ENCODE results near the gene APOD.
"Not testable (repeated sequence)": the region's sequence is repeated elsewhere in the genome, so short reads cannot be mapped to it uniquely, and the experiment has no call there.

APOD gene

DNA sequence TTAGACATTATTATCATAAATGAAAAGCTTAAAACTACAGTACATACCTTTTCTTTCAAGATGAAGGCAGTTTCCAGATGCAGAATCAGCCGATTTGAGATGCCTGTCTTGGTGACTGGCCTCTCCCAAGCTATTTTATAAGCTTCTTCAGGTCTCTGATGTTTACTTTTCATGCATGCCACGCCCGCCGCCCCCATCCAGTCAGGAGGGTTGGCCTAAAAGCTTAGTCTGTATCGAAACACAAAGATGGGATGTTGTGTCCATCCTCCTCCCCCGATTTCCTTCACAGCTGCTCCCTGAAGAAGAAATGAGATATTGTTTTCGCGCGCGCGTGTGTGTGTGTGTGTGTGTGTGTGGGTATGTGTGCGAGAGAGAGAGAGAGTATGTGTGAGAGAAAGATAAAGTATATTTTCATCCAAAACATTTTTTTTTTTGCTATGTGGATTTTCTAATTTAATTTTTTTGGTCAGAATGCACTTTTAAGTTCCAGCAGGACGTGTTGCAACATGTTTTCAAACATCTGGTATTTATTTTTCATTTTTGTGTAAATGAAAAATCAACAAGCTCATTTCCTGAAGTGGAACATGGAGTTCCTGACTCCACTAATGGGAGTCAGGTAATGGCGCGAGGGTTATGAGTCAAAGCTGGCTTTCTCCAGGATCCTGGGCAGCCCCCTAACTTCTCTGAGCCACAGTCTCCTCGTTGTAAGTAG, at the start of gene APOD:
TSS of gene APOD (minus strand) at position 110 of the 712 bp plus-strand sequence. CDS start 4,479 bp downstream, outside the sequence.
- peak; percentile 40 for DNase-seq (ENCODE audit: extremely low read depth, low read depth)
- TF ChIP-seq, protein P1, sequence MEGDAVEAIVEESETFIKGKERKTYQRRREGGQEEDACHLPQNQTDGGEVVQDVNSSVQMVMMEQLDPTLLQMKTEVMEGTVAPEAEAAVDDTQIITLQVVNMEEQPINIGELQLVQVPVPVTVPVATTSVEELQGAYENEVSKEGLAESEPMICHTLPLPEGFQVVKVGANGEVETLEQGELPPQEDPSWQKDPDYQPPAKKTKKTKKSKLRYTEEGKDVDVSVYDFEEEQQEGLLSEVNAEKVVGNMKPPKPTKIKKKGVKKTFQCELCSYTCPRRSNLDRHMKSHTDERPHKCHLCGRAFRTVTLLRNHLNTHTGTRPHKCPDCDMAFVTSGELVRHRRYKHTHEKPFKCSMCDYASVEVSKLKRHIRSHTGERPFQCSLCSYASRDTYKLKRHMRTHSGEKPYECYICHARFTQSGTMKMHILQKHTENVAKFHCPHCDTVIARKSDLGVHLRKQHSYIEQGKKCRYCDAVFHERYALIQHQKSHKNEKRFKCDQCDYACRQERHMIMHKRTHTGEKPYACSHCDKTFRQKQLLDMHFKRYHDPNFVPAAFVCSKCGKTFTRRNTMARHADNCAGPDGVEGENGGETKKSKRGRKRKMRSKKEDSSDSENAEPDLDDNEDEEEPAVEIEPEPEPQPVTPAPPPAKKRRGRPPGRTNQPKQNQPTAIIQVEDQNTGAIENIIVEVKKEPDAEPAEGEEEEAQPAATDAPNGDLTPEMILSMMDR (IDR thresholded peaks at IDR 0.05; ENCODE audit: low read depth, low read length), result no peak

DNA sequence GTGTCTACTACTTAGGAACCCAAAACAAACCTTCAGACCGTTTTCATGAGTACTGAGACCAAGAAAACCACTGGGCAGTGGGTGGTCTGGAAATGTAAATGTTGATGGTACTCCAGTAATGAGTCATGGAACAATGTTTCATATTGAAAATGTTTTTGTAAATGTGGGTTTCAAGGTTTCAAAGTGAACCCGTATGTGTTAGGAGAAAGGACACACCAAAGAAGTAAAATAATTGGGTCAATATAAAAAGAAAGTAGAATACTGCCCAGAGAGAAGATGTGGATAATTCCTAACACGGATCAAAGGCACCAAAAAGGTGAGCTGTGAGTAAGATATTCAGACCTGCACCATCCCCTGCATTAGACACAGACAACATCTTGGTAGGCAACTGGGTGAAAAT, 49.6 kb upstream of the APOD start:
- not testable (repeated sequence) for DNase-seq (ENCODE audit: extremely low read depth, low read depth)

DNA sequence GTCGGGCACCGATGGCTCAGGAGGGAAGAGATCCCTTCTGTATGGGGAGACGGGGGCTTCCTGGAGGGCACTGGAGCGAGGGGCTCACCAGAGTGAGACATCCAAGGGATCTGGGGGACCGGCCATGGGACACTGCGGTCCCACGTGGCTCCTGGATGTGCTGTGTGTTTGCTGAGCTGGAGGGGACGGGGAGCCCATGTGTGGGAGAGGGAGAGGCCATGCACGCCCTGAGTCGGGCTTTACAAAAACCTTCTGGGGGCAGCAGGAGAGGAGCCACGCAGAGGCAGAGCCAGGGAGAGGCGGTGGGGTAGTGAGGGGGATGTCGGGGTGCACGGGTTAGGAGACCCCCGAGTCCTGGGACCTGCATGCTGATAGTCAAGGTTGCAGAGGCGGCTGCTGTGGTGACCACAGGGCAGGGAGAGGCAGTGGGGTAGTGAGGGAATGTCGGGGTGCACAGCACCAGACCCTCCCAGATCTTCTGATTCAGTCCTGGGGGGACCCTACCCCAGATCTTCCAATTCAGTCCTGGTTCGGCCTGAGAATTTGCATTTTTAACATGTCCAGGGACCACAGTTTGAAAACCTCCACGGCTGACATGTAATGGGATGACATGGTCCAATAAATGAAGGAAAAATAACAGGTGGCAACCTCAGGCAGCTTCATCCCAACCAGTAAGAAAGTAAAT, 48.9 kb upstream of the APOD start:
- not testable (repeated sequence) for DNase-seq (ENCODE audit: extremely low read depth, low read depth)

DNA sequence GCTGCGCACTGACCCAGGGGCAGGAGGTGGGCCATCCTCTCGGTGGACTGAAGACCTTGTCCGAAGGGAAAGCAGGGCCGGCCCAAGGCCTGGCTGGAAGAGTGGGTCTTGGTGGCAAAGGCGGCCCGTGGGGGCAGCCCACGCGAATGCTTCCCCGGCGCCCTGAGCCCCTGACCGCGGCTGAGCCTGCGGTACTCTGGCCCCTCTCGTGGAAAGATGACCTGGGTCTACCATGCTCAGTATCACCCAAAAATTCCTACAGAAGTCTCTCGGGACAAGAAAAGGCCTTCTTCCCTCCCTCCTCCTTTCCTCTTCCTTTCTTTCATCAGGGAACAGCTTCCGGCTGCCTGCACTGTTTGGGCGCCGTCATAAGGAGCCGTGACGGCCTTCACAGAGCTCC, 48.3 kb upstream of the APOD start:
- DNase-seq (ENCODE audit: extremely low read depth, low read depth), result not testable (repeated sequence)

DNA sequence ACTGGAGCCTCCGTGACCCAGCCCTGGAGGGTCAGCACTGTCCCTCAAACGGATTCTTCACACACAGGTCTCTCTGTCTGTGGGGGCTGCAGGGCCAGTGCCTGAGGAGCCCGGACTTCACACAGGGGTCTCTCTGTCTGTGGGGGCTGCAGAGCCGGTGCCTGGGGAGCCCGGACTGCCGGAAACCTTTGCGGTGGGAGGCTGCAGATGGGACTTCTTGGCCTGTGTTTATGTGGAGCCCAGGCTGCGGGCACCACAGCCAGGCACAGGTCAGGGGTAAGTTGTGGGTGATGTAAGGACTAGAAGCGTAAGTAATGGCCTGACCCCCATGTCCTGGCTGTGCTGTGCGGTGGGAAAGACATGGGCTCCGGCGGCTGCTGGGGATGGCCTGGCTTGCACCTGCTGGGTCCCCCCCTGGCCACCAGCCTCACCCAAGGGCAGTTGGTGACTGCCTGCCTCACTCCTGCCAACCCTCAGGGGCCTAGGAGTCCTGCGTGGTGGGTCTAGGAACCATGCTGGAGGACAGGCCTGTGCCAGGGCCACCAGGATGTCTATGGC, 47.3 kb upstream of the APOD start:
- DNase-seq (ENCODE audit: extremely low read depth, low read depth), result not testable (repeated sequence)

DNA sequence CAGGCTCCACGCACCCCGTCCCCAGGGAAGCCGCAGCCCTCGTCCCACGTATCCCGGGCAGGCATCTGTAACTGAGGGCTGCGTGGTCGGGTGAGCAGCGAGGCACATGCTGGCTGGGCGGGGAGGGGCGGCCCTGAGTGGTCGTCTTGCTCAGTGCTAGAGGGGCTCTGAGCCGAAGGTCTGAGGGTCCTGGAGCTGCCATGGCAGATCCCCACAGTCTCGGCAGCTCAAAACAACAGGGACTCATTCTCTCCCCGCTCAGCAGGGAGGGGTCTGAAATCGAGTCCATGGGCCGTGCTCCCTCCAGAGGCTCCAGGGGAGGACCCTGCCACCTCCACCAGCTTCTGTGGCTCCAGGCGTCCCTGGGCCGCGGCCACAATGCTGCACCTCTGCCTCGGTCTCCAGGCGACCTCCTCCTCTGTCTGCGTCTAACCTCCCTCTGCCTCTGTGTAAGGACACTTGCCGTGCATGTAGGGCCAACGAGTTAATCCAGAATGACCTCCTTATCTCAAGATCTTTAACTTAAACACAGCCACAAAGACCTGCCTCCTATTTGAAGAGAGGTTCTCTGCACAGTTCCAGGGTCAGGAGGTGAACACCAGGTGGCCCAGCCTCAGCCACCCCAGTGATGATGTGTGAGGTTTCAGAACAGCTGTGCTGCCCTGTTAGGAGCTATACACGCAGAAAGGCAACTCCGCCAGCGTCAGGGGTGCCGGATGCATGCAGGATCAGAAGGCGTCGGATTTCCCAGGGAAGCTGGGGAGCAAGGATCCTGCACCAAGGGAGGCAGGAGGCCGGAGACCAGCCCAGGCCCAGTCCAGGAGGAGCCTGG, 46.6 kb upstream of the APOD start:
- not testable (repeated sequence) for DNase-seq (ENCODE audit: extremely low read depth, low read depth)

DNA sequence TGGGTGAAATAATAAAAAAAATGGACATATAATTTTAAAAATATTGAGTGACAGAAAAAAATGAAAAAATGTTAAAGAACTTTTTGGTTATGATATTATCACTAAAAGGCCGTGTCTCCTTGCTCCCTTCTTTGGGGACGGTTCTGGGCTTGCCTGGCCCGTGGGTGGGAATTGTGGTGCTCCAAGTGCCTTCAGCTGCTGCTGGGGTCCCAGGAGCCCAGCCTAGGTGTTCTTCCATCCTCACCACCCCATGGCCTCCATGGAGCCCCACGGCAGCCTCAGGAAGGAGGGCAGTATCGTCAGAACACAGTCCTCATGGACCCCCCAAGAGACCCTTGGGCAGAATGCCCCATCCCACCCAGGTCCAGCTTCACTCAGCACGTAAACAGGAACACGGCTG, 45.9 kb upstream of the APOD start:
- DNase-seq (ENCODE audit: extremely low read depth, low read depth), result not testable (repeated sequence)

DNA sequence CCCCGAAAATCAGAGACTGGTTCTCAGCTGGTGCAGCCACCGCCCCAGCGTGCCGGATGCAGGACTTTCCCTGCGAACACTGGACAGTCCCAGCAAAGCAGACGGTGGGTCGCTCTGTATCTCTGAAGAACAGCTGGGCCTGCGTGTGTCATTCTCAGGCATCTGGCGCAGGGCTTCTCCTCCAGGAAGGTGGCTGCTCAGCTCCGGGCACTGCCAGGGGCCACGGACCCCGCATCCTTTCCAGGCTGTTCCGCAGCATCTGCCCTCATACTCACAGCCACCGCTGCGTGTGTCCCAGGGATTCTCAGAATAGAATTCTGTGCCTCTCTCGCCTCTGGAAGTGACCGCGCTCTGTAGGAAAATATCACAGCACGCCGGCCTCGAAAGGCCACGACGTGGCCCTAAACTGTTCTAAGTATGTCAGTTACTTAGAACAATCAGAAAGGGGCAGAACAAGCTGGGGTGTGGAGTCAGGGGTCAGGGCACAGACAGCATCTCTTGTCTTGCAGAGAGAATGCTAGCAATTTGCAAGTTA, 44.7 kb upstream of the APOD start:
- not testable (repeated sequence) for DNase-seq (ENCODE audit: extremely low read depth, low read depth)

DNA sequence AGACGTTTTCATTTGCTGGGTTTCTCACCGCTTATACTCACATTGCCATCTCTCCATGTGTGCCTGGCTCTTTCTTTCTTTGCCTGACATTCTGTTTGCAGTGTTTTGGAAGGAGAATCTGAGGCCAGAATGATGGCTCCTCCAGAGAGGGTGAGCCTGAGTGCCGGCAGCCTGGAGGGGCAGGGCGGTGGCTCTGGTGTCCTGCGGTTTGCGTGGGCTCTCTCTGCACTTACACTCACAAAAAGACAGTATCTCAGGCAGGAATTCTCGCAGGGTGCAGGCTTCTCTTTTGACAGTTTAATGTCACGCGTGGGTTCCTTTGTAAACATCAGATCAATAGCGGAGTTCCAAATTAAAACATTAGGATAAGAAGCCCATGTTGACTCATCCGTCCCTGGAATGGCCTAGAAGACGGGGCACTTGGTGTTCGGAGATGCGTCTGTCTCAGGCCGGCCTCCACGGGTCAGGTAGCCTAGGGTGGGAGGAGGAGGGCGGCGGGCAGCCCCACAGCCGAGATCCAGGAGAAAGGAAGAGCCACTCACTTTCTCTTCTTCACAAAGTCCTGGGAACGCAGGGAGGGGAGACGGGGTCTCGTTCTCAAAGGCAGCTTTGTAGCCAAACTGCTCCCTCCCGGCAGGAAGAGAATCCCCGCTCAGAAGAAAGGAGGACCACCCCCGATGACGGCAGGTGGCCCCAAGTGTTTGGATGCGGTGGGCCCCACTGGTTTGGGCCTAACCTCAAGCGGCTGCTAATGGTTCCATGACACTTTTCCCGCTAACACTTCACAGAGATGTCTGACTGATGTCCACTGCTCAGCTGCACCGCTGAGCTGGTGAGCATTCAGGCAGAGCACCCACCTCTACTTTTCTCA, 44.0 kb upstream of the APOD start:
- not testable (repeated sequence) for DNase-seq (ENCODE audit: extremely low read depth, low read depth)

DNA sequence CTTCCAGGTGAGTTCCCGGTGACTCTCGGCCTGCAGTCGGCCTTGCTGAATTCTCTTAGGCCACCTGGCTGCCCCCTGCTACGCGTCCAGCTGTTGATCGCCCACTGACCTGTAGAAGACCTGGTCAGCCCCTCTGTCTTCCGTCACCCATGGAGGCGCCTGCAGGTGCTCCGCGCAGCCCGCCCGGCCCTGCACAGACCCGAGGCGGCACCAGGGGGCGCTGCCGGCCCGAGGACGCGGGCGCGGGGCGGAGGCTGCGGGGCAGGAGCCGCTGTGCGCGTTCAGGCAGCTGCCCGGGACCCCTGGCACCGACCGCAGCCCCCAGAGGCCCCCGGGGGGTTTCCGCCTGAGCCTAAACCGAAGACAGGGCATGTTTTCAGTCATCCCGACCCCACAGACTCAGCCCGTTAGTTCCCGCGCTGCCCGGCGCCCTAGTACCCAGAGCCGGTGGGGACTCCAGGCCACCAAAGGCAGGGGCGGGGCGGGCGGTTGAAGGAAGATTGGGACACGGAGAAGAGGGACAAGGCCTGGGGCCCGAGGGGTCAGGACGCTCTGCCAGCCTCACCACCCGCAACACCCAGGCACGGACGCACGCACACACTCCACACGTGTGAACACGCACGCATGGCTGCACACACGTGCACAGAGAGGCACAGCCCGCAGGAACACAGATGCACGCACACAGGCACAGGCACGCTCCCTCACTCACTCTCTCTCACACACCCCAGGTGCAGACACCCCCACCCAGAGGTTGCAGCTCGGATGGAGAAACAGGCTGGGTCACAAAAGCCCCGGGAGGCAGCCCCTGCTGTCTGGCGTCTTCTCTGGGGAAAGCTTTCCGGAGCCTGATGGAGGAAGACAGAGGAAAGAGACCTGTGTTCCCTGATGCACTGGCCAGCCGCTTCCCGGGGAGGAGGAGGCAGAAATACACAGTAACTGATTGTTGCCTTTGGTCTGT, 41.1 kb upstream of the APOD start:
- DNase-seq (ENCODE audit: extremely low read depth, low read depth), result not testable (repeated sequence)

DNA sequence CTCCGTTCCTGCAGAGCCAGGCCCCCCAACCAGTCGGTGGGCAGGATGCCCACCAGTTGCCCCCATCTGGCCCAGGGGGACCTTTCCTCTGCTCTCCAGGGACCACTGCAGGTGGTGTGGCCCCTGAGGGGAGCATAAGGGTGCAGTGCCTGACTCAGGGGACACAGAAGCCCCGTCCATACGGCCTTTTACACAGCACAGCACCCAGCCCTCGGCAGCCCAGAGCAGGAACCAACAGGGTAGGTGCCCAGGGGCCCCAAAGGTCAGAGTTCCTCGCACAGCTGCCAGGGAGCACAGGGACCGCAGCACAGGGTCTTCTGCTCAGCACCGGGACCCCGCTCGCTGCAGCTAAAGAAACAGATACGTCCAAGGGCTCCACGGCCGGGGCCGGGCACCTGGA, 40.4 kb upstream of the APOD start:
- DNase-seq (ENCODE audit: extremely low read depth, low read depth), result not testable (repeated sequence)

DNA sequence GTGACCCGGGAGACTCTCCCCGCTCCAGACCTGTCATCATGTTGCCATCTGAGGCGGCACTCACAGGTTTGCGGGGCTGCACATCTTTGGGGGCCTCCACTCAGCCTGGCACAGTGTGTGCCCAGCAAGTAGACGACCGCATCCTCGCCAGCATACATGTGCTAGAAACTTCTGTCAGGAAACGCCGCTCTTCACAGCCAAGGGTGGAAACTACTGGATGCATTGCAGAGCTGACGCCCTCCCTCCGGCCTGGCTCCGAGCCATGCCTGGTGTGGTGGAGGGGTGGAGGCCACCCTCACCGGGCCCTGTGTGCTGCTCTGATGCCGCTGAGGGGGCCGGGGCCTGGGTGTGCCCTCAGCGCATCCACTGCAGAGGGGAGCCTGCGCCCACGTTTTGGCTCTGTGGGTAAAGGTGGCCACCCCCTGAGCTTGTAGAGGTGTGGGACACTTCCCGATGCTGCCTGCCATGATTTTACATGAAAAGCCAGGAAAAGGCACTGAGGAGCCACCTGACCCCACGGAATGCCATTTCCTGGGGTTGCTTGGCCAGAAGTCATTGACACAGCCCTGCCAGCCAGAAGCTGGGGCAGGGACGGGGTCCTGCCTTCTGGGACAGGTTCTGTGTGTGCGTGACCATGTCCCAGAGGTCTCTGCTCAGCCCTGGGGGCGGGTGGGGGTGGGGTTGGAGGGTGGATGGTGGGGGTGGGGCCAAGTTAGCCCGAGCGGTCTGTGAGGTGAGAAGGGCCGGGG, 39.7 kb upstream of the APOD start:
- not testable (repeated sequence) for DNase-seq (ENCODE audit: extremely low read depth, low read depth)

DNA sequence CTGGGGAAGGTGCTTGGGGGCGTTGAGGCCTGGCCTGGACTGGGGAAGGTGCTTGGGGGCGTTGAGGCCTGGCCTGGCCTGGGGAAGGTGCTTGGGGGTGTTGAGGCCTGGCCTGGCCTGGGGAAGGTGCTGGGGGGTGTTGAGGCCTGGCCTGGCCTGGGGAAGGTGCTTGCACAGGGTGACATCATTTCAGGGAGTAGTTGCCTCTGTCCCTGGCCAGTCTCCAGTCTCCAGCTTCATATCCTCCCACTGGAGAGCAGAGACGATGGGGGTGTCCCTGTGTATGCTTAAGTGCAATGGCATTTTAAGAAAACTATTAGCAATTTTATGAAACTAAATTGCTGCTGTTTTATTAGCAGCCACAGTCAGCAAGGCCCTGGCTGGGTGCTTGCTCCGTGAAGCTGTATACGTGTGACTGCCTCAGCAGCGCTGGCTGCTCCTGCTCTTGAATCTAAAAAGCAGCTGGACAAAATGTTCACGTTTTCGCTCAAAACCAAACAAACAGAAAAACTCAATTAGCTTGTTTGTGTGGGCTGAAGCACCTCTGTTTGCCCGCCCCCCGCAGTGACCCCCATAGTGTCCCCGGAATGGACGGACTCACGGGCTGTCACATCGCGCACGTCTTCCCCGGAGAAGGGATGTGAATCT, 38.9 kb upstream of the APOD start:
- not testable (repeated sequence) for DNase-seq (ENCODE audit: extremely low read depth, low read depth)

DNA sequence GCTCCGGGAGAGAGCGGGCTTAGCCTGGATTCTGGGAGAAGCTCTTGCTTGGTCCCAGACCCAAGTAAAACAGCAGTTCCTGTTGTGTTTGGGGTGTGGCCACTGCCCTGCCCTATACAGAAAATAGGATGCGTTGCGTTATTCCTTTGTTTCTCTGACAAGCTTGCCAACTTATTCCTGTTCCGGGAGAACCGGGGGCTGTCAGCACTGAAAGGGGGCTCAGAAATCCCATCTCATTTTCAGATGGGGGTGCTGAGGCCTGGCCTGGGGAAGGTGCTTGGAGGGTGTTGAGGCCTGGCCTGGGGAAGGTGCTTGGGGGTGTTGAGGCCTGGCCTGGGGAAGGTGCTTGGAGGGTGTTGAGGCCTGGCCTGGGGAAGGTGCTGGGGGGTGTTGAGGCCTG, 38.3 kb upstream of the APOD start:
- not testable (repeated sequence) for DNase-seq (ENCODE audit: extremely low read depth, low read depth)

DNA sequence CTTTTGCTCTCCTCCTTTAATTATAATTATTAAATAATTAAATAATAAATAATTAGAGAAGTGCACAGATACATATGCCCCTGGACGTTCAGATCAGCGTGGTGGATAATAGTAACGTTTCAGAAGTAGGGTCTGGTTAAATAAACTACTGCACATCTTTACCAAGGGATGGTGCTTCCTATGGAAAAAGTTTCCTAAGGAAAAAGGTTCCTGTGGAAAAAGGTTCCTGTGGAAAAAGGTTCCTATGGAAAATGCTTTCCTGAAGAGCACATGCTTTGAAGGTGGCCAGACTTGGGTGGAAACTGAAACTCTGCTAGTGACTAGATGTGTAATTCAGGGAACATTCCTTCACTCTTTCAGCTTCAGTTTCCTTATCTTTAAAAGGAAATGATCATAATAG, 37.4 kb upstream of the APOD start:
- DNase-seq (ENCODE audit: extremely low read depth, low read depth), result not testable (repeated sequence)

DNA sequence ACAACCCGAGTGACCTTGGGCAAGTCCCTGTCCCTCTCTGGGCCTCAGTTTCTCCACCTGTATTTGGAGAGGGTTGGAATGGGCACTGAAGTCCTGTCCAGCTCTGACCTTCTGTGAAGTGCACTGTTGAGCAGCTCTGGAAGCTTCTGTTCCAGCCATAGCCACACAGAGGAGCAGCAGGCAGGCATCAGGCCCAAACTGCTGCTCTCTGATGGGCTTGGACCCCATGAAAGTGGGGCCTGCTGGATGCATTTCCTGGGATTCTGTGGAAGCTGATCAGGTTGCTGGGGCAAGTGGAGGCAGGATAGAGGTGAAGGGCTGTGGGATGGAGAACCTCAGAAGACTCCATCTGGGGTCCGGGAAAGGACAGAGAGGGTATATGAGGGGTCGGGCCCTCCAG, 36.7 kb upstream of the APOD start:
- DNase-seq (ENCODE audit: extremely low read depth, low read depth), result not testable (repeated sequence)

Data from AG09319 (cell line).